Measurements from ENCODE around the gene UBL3. TPM values are rescaled to one million over a fixed set of nuclear protein-coding genes. Genes with fewer than 3 reads are reported as not detected.

Gene UBL3
- total RNA-seq, 4 donors from 2014 or later, result 23.4 to 35.0 (median 33.3) TPM

DNA sequence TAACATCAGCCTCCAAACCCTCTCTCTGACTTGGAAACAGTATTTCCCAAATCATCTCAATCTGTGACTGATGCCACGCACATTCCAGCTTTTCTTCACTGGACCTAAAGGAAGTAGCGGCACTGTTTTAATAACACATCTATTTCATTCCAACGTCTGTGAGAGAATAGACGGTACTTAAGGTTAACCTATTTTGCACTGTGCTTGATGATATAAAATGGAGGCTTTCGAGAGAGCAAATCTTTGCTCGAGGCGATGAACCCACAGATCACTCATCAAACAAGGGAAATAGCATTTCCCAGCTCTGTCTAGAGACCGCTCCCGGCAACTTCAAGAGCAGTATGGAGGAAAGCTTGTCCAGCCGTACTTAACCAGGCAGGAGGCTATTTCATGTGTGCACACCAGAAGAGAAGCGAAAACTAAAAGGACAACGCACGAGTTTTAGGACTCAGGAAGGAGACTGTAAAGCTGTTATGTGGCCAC lies 2.9 kb downstream of the UBL3 start:
- no peaks in the 10 kb centered on the region for H3K9me3 ChIP-seq
- H3K27ac ChIP-seq, result peak overlapping the region; percentile 49 to 100 (median 76)
- TF ChIP-seq, protein P1, sequence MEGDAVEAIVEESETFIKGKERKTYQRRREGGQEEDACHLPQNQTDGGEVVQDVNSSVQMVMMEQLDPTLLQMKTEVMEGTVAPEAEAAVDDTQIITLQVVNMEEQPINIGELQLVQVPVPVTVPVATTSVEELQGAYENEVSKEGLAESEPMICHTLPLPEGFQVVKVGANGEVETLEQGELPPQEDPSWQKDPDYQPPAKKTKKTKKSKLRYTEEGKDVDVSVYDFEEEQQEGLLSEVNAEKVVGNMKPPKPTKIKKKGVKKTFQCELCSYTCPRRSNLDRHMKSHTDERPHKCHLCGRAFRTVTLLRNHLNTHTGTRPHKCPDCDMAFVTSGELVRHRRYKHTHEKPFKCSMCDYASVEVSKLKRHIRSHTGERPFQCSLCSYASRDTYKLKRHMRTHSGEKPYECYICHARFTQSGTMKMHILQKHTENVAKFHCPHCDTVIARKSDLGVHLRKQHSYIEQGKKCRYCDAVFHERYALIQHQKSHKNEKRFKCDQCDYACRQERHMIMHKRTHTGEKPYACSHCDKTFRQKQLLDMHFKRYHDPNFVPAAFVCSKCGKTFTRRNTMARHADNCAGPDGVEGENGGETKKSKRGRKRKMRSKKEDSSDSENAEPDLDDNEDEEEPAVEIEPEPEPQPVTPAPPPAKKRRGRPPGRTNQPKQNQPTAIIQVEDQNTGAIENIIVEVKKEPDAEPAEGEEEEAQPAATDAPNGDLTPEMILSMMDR (IDR thresholded peaks at IDR 0.05), result no peak
- TF ChIP-seq EP300 (IDR thresholded peaks at IDR 0.05) (peak in 1 of 2 donors; percentile 53), POLR2A (IDR thresholded peaks at IDR 0.05) (no peak)
- H3K4me3 ChIP-seq, result peak overlapping the region; percentile 42 to 95 (median 64)
- peaks cover 0 to 57% (median 9%) of the 10 kb centered on the region in 4 donors for H3K4me1 ChIP-seq
- H3K27me3 ChIP-seq, result no peaks in the 10 kb centered on the region
- DNase-seq (ENCODE audit: low spot score in 2 of 2), result peak in 1 of 2 donors; percentile 14
- no peaks in the 10 kb centered on the region for H3K36me3 ChIP-seq
- WGBS, 2 donors, result 1 to 3% methylated on average over 13 of the region's 13 CpGs

- no peak for DNase-seq (ENCODE audit: low spot score in 2 of 2)
- H3K4me3 ChIP-seq, result peak overlapping the region in 2 of 4 donors; percentile 42 to 95
- peak overlapping the region; percentile 49 to 100 (median 76) for H3K27ac ChIP-seq
- WGBS, 2 donors, result 31 to 38% methylated on average over 6 of the region's 6 CpGs
- no peaks in the 10 kb centered on the region for H3K9me3 ChIP-seq
- no peaks in the 10 kb centered on the region for H3K36me3 ChIP-seq
- H3K27me3 ChIP-seq, result no peaks in the 10 kb centered on the region
- H3K4me1 ChIP-seq, result peaks cover 0 to 60% (median 9%) of the 10 kb centered on the region in 4 donors
- TF ChIP-seq POLR2A (IDR thresholded peaks at IDR 0.05), result no peak
- TF ChIP-seq EP300 (IDR thresholded peaks at IDR 0.05), result no peak
- TF ChIP-seq, protein P1 (IDR thresholded peaks at IDR 0.05), result no peak
Observed at GRCh38 chr13:29846475-29847256, 3.8 kb downstream of the UBL3 start.

DNA sequence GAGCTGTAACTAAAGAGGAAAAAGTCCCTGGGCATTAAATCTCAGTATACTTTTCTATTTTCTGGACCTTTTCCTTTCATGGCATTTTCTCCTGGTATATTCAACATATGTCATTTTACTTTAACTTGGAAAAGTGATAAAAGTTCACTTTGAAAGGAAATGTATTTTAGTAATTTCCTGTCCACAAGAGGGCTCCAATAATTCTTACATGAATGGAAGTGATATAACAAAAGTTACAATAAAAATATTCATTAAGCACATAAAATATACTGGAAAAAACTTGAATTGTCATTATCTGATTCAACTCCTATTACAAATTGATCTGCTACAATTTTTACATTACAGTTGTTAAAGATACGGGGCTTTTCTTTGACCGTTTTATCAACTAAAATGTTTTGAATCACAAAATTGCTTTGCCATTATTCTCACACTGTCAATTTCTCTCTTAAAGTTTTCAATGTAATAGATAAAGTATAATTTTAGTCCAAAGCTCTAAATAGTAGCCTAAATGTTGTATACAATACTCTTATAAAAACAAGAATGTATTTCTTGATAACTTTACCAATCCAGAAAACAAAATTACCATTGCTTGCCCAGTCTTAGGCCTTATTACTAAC lies 4.9 kb downstream of the UBL3 start:
- Histone ChIP-seq H3K36me3 (no peaks in the 10 kb centered on the region), H3K4me3 (no peak overlapping the region), H3K27ac (peak overlapping the region in 2 of 4 donors; percentile 98 to 100), H3K9me3 (no peaks in the 10 kb centered on the region), H3K4me1 (peaks cover 0 to 65% (median 9%) of the 10 kb centered on the region in 4 donors), H3K27me3 (no peaks in the 10 kb centered on the region)
- WGBS, 2 donors, result 38 to 47% methylated on average over 2 of the region's 2 CpGs
- DNase-seq (ENCODE audit: low spot score in 2 of 2), result no peak
- TF ChIP-seq POLR2A (IDR thresholded peaks at IDR 0.05), result no peak
- TF ChIP-seq EP300 (IDR thresholded peaks at IDR 0.05), result no peak
- TF ChIP-seq, protein P1 (IDR thresholded peaks at IDR 0.05), result peak; percentile 9 to 49 (median 39)

DNA sequence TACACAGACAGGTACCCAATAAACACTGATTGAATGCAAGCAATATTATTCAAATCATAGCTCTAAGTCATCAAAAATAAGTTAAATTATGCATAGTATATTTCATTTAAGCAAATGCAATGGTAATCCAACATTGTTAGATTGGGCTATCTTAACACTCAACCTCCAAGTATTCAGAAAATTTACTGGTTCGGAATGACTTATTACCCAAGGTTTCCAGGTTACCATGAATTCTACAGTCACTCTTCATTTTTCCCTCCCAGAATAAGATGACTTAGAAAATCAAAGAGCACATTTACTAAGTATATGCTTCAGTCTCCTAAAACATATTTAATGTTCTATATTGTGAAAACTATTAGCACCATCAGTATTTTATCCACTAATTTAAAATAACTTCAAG lies 6.0 kb downstream of the UBL3 start:
- DNase-seq (ENCODE audit: low spot score in 2 of 2), result no peak
- WGBS, 2 donors, result 83 to 86% methylated on average over 1 of the region's 1 CpG
- H3K36me3 ChIP-seq, result no peaks in the 10 kb centered on the region
- H3K4me1 ChIP-seq, result peaks cover 0 to 72% (median 9%) of the 10 kb centered on the region in 4 donors
- no peak overlapping the region for H3K4me3 ChIP-seq
- H3K27ac ChIP-seq, result no peak overlapping the region
- H3K27me3 ChIP-seq, result no peaks in the 10 kb centered on the region
- no peaks in the 10 kb centered on the region for H3K9me3 ChIP-seq
- TF ChIP-seq POLR2A (IDR thresholded peaks at IDR 0.05) (no peak), EP300 (IDR thresholded peaks at IDR 0.05) (no peak)
- TF ChIP-seq, protein P1 (IDR thresholded peaks at IDR 0.05), result no peak

GRCh38 chr13:29840585-29840984 lies 9.8 kb downstream of the UBL3 start:
- Histone ChIP-seq H3K4me1 (peaks cover 0 to 70% (median 1%) of the 10 kb centered on the region in 4 donors), H3K9me3 (no peaks in the 10 kb centered on the region), H3K27ac (no peak overlapping the region), H3K27me3 (no peaks in the 10 kb centered on the region), H3K4me3 (no peak overlapping the region), H3K36me3 (no peaks in the 10 kb centered on the region)
- no peak for DNase-seq (ENCODE audit: low spot score in 2 of 2)
- TF ChIP-seq EP300 (IDR thresholded peaks at IDR 0.05), result no peak
- no peak for TF ChIP-seq POLR2A (IDR thresholded peaks at IDR 0.05)
- TF ChIP-seq, protein P1 (IDR thresholded peaks at IDR 0.05), result no peak
- 59 to 60% methylated on average over 3 of the region's 3 CpGs for WGBS, 2 donors

Measured in tibial nerve (tissue), 4 donors.